GM18951 (cell line): ENCODE data around the gene M1AP.
A peak's percentile ranks its signal among the peaks of the same experiment; 100 is the strongest.
"Not testable (repeated sequence)": the region's sequence is repeated elsewhere in the genome, so short reads cannot be mapped to it uniquely, and the experiment has no call there.

Experiments
- POLR2A ChIP-seq: IDR thresholded peaks from 4 replicates; pipeline ENCODE4 v1.6.1; 2011; ENCODE audit warnings: mild to moderate bottlenecking; ENCODE audit not compliant: insufficient read length, insufficient read depth; ENCODE audit errors: extremely low read depth
- in situ Hi-C: fragments of 300-500 bp; cut with MboI; formaldehyde crosslinking; loops from one replicate; pipeline ENCODE4 v1.12.0; 2022; ENCODE audit warnings: low sequenced_read_pairs, mixed read lengths, inconsistent platforms; ENCODE audit not compliant: unreplicated experiment

The M1AP gene

GRCh38 chr2:74576863-74577229 is 71.3 kb downstream of the M1AP start:
- in situ Hi-C loops = no loop called here
- TF ChIP-seq POLR2A = no peak

DNA sequence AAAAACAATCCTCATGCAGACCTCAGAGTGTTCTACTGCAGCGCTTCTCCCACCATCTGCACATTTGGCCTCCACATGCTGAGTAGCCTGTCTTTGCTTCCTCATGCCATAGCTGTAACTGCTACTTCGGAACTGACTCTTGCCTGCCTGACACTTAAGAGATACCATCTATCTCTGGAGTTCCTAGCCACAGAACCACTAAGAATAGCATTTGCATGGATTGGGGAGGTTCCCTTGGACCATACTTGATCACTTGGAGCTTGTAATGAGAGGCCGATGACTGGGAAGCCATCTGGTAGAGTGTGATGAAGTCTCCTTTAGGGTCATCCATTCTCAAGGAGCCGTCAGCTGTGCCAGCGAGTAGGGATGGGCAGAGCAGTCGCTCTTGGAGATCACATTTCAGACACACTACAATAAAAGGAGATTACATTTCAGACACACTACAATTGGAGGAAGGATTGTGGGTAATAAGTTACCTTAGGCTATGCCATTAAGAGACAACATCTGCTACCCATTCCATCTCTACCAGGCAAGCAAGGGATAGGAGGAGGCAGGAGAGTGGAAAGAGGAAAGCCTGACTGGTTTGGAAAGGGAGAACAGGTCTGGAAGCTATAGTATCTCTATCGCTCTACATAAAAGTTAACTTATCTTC is 71.8 kb downstream of the M1AP start:
- in situ Hi-C loops = no loop called here
- no peak for TF ChIP-seq POLR2A

DNA sequence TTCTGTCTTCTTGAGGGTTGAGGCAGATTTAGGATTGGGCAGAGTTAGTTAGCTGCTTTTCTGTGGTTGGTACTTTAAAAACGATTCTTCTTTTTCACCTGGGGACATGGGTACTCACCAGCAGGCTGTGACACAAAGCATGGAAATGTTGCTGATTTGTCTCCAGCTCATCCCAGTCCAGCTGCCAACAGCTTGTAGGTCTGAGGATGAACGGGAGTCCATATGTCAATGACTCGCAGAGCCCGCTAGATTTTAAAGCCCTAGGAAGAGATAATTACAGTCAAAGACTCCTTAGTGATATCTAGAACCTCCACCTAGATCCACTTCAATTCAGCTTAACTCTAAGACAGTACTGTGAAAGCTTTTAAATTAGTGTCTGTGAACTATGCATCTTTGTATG is 72.8 kb downstream of the M1AP start:
- in situ Hi-C loops = no loop called here
- TF ChIP-seq POLR2A = no peak

- peak; percentile 49 for TF ChIP-seq POLR2A
- in situ Hi-C loops = no loop called here
Observed at GRCh38 chr2:74573747-74574562, 74.2 kb downstream of the M1AP start.

DNA sequence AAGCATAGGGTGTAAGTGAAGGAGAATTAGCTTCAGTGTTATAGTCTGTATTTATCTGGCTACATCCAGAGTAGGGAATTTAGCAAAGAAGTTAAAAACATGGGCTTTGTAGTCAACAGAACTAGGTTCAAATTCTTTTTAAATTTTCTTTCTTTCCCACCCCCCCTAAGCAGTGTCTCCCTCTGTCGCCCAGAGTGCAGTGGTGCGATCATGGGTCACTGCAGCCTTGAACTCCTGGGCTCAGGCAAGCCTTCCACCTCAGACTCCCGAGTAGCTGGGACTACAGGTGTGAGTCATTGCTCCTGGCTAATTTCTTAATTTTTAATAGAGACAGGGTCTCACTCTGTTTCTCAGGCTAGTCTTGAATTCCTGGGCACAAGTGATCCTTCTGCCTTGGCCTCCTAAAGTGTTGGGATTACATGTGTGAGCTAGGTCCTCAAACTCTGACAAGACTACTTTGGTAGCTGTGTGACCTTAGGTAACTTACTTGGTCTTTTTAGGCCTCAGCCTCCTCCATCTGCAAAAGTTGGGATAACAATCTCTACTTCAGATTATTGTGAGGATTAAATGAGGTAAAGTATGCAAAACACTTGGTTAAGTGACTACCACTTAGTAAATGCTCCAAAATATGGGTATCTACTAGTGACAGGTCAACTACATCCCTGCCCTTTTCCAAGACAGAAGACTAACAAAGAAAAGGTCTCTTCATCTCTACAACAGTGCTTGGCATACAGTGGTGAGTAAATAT is 75.8 kb downstream of the M1AP start:
- TF ChIP-seq POLR2A = no peak
- in situ Hi-C loops = no loop called here

DNA sequence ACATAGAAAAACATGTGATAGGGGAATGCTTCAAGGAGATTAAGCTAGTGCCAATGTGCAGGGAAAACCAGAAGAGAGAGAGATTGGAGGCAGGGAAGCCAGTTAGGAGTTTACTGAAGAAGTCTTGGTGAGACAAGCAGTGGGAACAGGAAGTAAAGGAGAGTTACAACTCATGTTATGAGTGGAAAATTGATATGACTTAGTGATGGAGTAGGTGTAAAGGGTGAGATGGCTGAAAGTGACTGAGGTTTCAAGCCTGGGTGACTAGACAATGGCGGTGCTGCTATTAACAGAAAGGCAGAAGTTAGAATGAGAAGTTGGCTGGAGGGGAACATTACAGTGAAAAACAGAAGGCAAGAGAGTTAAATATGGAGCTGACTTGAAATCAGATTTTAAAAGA is 77.1 kb downstream of the M1AP start:
- in situ Hi-C loops = no loop called here
- no peak for TF ChIP-seq POLR2A

GRCh38 chr2:74569686-74570085 is 78.4 kb downstream of the M1AP start:
- no peak for TF ChIP-seq POLR2A
- in situ Hi-C loops = no loop called here

- in situ Hi-C loops = no loop called here
- no peak for TF ChIP-seq POLR2A
Observed at GRCh38 chr2:74567881-74568280, 80.2 kb downstream of the M1AP start.

DNA sequence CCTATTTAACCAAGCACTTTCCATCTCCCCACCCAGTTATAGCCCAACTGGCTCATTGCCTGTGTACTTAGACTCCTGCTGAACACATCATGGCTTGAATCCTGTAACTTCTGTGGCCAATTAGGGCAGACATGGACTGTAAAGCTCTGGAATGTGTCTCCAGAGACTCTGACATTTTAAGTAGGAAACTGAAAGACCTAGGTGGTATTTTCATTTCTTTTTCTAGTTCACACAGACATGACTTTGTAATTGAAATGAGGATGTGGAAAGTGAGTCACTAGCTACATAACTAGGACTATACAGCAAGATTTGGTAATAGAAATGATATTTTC is 81.4 kb downstream of the M1AP start:
- no peak for TF ChIP-seq POLR2A
- in situ Hi-C loops = no loop called here

DNA sequence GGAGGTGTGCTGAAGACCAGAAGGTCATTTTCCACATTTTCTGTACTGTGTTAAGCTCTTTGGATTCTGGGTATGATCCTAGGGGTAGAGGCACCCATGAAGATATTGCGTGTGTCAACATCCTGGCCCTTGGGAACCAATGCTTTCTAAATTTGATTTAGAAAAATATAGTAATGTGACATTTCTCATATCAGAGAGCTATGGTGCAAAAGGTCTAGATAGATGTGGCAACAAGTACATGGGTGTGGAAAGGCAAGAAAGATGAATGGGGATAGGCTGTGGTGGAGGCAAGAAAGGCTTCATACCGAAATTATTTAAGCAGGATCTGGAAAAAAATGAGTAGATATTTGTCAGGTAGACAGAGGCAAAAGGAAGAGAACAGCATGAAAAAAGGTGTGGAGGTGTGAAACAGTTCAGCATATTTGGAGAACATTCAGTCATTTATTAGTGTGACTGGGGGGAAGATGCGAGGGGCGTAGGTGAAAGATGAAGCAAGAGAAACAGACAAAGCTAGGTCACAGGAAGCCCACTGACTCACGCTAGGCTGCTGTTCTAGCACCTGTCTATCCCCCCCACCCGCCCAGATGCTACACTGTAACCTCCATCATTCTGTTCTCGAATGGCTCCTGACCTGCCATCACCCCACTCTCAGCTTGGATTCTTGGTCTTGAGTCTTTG is 81.9 kb downstream of the M1AP start:
- in situ Hi-C loops = no loop called here
- TF ChIP-seq POLR2A = no peak

DNA sequence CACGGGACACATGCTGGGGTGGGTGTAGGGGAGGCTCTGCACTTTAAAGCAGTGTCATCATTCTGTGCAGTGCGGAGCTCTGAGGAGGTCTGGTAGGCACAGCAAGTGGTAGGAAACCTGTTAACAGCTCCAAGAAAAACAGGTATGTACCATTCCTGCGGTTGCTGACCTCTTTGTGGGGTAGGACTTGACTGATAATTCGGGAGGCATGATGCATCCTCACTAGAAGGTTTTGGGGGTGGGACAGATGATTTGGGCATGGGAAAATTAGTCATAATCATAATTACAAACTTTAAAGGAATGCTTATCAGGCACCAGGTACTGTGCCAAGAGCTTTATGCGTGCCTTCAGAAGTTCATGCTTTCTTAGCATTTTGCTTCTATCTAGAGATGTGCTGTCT is 83.9 kb downstream of the M1AP start:
- in situ Hi-C loops = no loop called here
- TF ChIP-seq POLR2A = no peak

GRCh38 chr2:74562126-74562775 is 85.9 kb downstream of the M1AP start:
- in situ Hi-C loops = no loop called here
- no peak for TF ChIP-seq POLR2A

DNA sequence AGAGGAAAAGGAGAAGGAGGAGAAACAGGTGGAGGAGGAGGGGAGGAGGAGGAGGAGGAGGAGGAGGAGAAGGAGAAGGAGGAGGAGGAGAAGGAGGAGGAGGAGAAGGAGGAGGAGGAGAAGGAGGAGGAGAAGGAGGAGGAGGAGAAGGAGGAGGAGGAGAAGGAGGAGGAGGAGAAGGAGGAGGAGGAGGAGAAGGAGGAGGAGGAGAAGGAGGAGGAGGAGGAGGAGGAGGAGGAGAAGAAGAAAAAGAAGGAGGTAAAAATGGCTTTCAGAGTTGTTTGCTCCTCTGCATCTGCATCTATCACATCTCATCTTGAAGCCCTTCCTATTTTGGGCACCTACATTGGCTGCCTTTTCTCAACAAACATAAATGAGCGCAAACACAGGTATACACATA is 87.1 kb downstream of the M1AP start:
- in situ Hi-C loops = not testable (repeated sequence)
